GM19240 (cell line): ENCODE measurements around the gene CKS1B.
"Not testable (repeated sequence)": the region's sequence is repeated elsewhere in the genome, so short reads cannot be mapped to it uniquely, and the experiment has no call there.

Experiments used
- DNase-seq: peaks from one replicate; pipeline ENCODE4 v3.0.0; 2011; ENCODE audit warnings: low spot score; ENCODE audit not compliant: insufficient read length

CKS1B gene

DNA sequence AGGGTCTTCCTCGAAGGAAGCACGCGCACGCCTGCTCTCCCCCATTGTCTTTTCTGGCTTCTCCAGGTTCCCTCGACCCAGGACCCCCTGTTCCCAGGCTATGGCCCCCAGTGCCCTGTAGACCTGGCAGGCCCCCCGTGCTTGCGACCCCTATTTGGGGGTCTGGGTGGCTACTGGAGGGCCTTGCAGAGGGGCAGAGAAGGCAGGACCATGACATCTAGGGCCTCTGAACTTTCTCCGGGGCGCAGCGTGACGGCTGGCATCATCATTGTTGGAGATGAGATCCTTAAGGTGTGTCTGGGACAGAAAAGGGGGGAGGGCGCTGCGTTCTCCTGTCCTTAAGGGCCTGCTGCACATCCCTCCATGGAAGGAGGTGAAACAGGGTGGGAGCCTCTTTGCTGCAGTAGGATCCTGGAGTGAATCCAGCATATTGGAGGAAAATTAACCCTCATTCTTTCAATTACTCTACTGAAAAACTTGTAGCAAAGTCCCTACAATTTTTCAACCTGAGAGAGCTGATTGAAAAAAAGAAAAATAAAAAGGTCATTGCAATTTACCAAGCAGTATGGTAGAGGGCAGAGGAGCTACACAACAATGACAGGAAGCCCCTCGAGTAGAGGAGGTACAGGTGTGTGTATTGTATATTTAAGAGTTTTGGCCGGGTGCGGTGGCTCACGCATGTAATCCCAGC lies 9.4 kb downstream of the CKS1B start:
- no peak for DNase-seq

DNA sequence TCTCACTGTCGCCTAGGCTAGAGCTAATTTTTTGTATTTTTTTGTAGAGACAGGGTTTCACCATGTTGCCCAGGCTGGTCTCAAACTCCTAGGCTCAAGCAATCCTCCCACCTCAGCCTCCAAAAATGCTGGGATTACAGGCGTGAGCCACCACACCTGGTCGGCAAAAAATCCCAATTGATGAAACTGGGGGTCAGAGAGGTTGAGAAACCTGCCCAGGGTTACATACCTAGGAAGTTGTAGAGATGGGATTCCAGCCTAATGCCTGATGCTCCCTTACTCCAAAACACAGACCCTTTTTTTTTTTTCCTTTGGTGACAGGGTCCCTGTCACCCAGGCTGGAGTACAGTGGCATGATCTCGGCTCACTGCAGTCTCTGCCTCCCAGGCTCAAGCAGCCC lies 12.3 kb downstream of the CKS1B start:
- DNase-seq, result not testable (repeated sequence)

DNA sequence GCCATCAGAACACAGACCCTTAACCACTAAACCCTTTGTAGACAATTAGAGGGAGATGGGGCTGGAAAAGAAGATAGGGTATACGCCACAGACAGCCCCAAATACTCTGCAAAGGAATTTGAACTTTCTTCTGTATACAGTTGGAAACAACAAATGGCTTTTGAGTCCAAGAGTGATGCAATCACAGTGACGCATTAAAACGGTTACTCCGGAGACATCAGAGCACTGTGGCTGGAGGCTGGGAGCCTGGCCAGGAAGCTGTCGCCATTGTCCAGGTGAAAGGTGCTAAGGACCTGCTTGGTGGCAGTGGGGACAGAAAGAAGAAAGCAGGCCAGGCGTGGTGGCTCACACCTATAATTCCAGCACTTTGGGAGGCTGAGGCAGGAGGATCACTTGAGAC lies 12.8 kb downstream of the CKS1B start:
- no peak for DNase-seq

DNA sequence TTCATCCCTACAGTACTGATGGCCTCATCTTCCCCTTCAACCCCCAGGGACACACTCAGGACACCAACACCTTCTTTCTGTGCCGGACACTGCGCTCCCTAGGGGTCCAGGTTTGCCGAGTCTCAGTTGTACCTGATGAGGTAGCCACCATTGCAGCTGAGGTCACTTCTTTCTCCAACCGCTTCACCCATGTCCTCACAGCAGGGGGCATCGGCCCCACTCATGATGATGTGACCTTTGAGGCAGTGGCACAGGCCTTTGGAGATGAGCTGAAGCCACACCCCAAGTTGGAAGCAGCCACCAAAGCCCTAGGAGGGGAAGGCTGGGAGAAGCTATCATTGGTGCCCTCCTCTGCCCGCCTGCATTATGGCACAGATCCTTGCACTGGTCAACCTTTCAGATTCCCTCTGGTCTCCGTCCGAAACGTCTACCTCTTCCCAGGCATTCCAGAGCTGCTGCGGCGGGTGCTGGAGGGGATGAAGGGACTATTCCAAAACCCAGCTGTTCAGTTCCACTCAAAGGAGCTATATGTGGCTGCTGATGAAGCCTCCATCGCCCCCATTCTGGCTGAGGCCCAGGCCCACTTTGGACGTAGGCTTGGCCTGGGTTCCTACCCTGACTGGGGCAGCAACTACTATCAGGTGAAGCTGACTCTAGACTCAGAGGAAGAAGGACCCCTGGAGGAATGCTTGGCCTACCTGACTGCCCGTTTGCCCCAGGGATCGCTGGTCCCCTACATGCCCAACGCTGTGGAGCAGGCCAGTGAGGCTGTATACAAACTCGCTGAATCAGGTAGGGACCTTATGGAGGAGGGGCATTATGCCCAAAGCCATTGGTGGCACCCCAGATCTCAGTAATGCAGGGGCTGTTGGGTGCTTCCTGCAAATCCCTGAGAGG lies 13.8 kb downstream of the CKS1B start:
- no peak for DNase-seq

DNA sequence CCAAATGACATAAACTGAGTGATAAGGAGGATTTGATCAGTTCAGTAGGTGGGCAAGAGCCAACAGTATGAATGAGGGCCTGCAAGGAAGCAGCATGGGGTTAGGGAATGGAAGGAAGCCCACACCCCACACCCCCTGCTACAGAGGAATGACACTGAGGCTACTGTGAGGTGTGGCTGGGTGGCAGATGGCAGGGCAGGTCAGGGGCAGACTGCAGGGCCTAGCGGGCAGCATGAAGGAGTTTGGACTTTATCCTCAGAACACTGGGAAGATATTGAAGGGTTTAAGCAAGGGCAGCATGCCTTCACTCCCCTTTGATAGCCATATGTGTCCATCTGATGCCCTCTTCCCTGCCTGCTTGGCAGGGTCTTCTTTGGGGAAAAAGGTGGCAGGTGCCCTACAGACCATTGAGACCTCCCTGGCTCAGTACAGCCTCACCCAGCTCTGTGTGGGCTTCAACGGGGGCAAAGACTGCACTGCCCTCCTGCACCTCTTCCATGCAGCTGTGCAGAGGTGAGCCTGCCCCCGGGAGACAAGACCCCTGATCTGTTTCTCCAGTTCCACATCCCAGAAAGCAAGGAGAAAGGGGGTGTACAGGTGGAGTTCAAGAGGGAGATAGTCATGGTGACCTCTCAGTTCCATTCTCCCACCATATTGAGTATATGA lies 14.8 kb downstream of the CKS1B start:
- no peak for DNase-seq

DNA sequence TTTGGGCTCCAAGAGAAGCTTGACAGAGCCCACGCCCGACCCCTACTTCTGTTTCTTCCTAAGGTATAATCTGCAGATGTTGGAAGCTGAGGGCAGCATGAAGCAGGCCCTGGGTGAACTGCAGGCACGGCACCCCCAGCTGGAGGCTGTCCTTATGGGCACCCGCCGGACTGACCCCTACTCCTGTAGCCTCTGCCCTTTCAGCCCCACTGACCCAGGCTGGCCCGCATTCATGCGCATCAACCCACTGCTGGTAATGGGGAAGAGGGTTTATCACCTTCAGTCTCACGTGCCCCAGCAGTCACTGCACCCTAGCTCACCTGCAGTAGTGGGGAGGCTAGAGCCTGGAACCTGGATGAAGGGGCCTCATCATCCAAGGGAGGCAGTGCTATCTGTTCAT lies 15.8 kb downstream of the CKS1B start:
- DNase-seq, result no peak

DNA sequence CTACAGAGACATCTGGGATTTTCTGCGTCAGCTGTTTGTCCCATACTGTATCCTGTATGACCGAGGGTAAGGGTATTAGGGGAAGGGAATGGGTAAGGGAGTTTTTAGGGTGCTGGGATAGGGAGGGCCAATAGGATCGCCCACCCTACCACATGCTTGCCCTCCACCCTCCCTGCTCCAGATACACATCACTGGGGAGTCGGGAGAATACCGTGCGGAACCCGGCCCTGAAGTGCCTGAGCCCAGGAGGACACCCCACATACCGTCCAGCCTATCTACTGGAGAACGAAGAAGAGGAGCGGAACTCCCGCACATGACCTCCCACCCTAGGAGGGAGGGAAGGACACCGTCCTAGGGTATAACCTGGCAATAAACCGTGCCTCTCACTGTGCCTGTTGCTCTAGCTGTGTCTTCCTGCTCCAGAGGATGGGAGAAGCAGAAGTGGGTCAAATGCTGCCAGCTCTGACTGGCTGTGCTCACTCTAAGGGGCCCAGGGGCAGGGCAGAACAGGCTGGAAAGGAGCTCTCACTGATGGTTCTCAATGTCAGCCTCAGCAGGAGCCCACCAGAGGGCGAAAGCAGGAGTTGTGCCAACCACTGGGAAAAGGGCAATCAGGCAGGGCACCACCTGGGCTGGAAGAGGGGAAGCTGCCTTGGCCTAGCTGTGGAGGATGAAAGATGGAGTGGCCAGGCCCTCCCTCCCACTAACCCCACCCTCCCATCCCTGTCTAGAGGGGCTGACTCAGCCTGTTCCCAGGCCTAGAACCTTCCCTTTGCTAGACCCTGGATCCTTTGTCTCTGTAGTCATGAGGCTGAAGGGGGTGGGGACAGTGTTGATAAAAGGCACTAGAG lies 18.5 kb downstream of the CKS1B start:
- DNase-seq, result no peak

DNA sequence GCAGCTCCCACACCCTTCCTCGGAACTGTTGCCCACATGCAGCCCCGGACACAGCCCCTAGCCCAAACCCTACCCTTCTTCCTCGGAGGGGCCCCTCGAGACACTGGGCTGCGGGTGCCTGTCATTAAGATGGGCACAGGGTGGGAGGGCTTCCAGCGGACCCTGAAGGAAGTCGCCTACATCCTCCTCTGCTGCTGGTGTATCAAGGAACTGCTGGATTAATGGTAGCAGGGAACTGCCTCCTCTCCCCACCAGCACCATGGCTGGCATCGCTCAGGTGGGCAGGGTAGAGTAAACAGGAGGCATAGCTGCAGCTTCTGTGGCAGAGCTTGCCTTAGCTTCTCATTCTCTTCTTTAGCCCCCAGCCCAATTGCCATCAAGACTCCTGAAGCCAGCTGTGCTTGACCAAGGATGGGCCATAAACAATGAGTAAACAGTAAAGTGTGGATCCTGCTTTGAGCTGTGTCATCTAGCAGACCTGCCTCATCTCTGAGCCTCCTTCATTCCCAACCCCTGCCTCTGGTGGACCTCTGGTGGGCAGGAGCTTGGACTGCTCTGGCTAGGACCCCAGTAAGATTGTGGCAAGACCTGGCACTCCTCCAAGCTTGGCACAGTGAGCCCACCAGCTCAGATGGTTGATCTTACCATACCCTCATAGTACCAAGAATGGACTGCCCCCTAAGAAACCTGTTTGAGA lies 19.2 kb downstream of the CKS1B start, which contains the start of gene LENEP:
LENEP (plus strand) TSS at position 15 of the 697 bp plus-strand sequence; CDS start at position 37, 22 bp downstream.
- no peak for DNase-seq

DNA sequence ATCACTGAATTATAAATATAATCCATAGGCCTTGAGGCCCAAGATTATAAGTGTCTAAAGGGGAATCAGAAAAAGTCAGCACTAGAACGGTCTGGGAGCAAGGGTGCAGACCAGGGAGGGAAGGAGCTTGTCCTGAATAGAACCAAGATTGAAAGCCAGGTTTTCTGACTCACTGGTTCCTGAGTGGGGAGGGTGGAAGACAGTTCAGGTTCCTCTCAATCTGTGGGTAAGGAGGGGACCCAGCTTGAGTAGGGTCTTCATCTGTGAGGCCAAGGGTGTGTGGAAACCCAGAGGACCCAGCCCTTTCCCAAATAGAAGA lies 19.7 kb downstream of the CKS1B start:
- no peak for DNase-seq

DNA sequence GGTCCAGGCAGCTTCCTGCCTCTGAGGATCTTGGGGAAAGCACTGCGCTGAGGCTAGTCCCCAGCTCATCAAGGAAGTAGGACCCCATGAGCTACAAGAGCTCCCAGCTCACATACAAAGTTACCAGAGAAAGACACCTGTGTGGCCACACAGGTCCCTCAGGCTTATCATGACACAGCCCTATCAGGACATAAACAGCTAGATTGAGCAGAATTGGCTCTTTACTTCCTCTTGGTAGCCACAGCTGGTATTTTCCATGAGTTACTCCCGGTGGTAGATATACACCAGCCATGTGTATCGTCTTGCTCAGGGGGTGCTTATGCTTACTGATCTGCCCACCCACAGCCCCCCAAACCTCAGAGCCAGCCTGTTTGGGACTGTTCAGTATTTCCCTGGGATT lies 20.1 kb downstream of the CKS1B start:
- DNase-seq, result no peak

DNA sequence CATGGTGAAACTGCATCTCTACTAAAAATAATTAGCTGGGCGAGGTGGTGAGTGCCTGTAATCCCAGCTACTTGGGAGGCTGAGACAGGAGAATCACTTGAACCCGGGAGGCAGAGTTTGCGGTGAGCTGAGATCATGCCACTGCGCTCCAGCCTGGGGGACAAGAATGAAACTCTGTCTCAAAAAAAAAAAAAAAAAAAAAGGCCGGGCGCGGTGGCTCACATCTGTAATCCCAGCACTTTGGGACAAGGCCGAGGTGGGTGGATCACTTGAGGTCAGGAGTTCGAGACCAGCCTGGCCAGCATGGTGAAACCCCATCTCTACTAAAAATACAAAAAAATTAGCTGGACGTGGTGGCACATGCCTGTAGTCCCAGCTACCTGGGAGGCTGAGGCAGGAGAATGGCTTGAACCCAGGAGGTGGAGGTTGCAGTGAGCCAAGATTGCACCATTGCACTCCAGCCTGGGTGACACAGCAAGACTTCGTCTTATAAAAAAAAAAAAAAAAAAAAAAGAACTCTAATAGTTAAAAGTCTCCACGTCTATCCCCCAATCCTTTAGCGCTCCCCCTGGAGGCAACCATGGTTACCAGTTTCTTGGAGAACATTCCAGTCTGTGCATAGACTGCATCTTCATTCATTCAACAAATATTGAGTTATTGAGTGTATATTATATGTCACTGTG lies 21.0 kb downstream of the CKS1B start:
- not testable (repeated sequence) for DNase-seq

DNA sequence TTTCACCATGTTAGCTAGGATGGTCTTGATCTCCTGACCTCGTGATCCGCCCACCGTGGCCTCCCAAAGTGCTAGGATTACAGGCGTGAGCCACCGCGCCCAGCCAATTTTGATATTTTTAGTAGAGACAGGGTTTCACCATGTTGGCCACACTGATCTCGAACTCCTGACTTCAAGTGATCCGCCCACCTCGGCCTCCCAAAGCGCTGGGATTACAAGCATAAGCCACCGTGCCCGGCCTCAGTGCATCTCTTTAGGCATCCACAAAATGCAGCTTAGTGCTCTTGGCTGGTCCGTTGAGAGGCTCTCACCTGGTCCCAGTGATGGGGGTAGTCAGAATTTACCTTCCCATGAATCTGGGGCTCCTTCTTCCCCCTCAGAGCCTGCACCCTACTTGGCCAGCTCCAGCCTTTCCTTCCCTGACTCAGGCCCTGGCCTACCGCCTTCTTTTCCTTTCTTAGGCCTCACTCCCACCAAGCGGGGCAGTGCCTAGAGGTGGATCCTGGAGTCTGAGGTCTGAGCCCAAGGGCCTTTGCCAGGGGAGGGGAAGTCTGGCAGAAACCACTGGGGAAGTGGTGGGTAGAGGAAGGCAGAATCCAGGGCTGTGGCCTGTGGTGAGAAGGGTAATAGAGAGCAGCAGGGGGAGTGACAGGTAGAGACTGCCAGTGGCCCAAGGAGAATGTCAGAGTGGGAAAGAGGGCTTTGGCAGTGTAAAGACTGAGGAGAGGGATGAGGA lies 22.7 kb downstream of the CKS1B start:
- no peak for DNase-seq

DNA sequence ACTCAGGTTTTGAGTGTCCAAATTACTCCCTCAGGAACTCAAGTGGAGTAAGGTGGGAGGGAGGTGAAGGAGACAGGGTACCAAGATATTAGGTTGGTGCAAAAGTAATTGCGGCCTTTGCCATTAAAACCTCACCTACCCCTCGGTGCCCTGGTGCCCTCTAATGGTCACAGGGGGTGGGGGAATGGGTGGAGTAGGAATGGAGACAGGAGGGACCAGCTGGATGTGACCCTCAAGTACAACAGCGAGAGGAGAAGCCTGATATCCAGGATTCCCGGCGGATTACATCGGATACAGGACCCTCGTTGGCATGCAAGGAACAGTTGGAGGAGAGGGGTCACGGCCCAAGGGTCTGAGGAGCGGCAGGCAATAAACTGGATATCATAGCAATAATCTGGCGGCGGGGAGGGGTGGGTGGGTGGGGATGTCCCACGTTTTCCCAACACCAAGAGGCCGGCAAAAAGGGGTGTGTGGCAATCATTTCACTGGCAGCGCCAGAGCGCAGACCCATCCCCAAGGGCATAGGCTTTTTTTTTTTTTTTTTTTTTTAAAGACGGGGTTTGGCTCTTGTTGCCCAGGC lies 23.8 kb downstream of the CKS1B start:
- no peak for DNase-seq

DNA sequence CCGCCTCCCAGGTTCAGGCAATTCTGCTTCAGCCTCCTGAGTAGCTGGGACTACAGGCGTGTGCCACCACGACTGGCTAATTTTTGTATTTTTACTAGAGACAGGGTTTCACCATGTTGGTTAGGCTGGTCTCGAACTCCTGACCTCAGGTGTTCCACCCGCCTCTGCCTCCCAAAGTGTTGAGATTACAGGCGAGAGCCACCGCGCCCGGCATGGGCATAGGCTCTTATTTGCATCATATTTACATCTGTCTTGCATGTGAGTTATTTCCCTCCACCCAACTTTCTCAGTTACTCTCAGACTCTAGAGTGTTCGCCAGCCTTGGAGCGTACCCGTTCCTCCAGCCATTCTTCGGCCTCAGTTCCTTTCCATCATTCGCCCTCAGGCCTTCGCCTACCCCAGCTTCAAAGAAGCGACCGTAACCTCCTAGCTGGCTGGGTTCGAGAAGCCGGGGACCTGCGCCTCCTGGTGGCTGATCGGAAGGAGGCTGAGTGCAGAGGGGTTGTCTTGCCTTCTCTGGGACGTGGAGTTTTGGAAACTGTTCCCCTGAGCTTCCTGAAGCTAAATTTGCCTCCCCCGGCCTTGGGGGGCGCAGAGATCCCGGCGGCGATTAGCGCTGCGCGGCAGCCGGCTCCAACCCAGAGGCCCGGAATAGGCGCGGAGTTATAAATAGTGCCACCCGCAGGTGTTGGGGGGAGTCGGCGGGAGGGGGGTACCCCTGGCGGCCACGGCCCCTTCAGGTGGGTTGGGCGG lies 24.5 kb downstream of the CKS1B start:
- DNase-seq, result peak; percentile 67

DNA sequence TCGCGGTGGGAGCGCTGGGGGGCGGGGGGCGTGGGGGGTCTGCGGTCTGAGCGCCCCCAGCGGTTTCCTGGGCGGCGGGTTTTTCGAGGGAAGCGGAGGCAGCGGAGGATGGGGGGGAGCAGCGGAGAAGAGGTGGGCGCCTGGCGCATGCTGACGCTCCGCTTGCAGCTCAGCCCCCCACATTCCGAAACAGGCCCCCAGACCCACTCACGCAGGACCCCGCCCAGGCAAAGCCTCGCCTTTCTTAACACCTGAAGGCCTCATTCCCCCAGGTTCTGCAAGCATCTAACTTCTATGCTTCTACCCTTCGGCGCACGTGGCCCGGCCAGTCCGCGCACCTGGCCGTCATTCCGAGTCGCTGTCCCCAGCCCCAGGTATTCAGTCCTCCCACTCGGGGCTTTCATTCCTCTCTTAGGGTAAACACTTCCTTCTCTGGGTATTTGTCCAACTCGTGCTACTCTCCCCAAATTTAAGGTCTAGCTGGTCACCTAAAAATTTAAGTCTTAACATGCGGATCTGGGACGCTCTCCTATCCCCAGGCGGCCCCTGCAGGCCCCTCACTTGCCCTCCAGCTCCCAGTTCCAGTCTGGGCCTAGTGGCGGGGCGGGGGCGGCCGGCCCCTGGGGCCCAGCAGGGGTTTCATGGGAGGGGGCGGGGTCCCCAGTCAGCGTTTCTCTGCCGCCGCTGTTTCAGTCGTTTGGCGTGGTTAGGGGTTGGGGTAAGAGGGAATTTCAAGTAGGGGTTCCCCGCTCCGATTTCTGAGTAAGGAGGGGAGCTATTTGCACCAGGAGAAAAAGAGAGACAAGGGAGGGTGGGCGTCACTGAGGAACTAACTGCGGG lies 25.3 kb downstream of the CKS1B start:
- no peak for DNase-seq

DNA sequence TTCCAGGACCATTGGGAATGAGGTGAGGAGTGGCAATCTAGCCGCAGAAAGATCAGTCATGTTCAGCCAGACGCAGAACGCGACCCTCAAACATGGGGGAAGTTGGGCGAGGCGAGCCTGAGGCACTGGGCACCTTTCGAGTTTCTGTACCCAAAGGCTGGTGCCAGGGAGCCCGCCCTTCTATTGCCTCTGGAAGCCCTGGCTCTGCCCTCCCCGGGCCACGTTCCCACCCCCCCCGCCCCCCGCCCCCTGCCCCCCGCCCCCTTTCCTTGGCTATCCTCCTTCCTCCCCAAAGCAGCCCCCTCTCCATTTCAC lies 25.9 kb downstream of the CKS1B start:
- no peak for DNase-seq

DNA sequence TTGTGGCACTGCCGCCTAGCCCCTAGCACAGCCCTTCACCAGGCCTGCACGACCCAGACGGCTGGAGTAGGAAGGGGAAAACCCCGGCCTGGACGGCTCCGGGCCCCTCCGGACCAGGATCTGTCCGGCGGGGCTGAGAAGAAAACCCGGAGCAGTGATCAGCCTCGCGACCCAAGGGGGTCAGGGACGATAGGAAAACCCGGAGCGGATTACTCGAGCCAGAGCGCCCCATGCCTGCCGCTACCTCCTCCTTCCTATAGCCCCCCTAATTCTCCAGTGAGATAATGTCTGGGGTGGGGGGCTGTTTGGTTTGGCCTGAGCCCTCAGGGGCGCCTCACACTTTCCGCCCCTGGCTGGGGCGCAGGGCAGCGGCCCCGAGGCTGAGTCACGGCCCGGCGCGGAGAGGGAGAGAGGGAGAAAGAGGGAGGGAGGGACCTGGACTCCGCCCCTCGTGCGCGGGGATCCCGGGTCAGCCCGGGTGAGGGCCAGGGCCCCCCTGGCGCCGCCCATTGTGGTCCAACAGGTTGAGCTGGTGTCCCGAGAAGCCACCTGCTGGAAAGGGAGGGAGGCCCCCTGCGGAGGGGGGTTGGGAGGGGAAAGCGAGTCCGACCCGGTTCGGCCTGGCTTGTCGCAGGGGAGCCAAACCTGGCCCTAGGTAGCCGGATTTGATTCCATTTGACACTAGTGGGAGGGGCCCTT lies 26.4 kb downstream of the CKS1B start:
- DNase-seq, result peak; percentile 69
